K562 (cell line): ENCODE measurements around the gene DOCK1. TPM values are rescaled to one million over a fixed set of nuclear protein-coding genes. Genes with fewer than 3 reads are reported as not detected.

ENCODE experiments used
- ATAC-seq: fragments of 200-7000 bp; cut with Tn5 transposase; 3 replicates; pipeline ENCODE4 v1.9.1; 2020; ENCODE audit warnings: moderate library complexity
- BruUV-seq: library from RNA; stranded (reverse); fragments of 400-500 nt; replicated peaks from 2 replicates; lab custom pipeline; 2021; lab: Mats Ljungman, UMichigan
- CTCF ChIA-PET: fragments of 300-600 bp; formaldehyde crosslinking; extraction: SDS; loops from one replicate; lab custom pipeline; 2021; ENCODE audit warnings: low intra/inter-chr PET ratio; lab: Yijun Ruan, JAX
- POLR2A ChIA-PET: fragments of 300-600, 350-650 bp; sonication (Branson Sonifier 250); formaldehyde crosslinking; extraction: SDS; loops from one replicate; lab custom pipeline; 2021; ENCODE audit warnings: antibody characterized with exemption, inconsistent platforms; lab: Yijun Ruan, JAX
- DNase-seq, 4 experiments: peaks; one replicate each; pipeline versions ENCODE4 v3.0.0 to v3.0.0-alpha.2; 2011 to 2018; ENCODE audit warnings: low spot score in 3 of 4, mixed read lengths in 3 of 4; ENCODE audit errors: extremely low read depth in 1 of 4
- FAIRE-seq: peaks from 2 replicates; lab custom pipeline; 2011; peaks lifted over from hg19 to GRCh38; lab: Jason Lieb, UNC
- H2AFZ ChIP-seq: 2 replicates; pipeline ENCODE4 v1.6.0; 2011; ENCODE audit warnings: low read depth, low read length, control low read depth, inconsistent platforms
- H3K27ac ChIP-seq: fragments of 200-600 bp; 3 replicates; pipeline ENCODE4 v1.8.0; 2011; ENCODE audit warnings: low read depth, mild to moderate bottlenecking, control low read depth, inconsistent platforms, low read length, moderate library complexity, mixed read lengths; ENCODE audit errors: extremely low read depth
- H3K27me3 ChIP-seq, 2 experiments: fragments of 300-600 bp in 1 of 2; 2 replicates in 1 of 2; 3 replicates in 1 of 2; pipeline versions ENCODE4 v1.6.0 to v1.8.0; 2011; ENCODE audit warnings: inconsistent platforms in 2 of 2, low read length in 2 of 2, mild to moderate bottlenecking in 1 of 2, mixed read lengths in 1 of 2, moderate library complexity in 1 of 2; ENCODE audit not compliant: control insufficient read depth in 2 of 2, insufficient read depth in 2 of 2
- H3K36me3 ChIP-seq: fragments of 300-600 bp; 3 replicates; pipeline ENCODE4 v1.8.0; 2011; ENCODE audit warnings: mild to moderate bottlenecking, low read length, inconsistent platforms; ENCODE audit not compliant: control insufficient read depth, insufficient read depth
- H3K4me1 ChIP-seq, 2 experiments: fragments of 200-600 bp in 1 of 2; replicated peaks in 1 of 2; 2 replicates in 1 of 2; 3 replicates in 1 of 2; pipeline versions ENCODE4 v1.5.1 to v1.8.0; 2011; ENCODE audit warnings: inconsistent platforms in 2 of 2, low read length in 2 of 2, mild to moderate bottlenecking in 1 of 2, mixed read lengths in 1 of 2, moderate library complexity in 1 of 2; ENCODE audit not compliant: control insufficient read depth in 2 of 2, insufficient read depth in 2 of 2
- H3K4me2 ChIP-seq: 2 replicates; pipeline ENCODE4 v1.6.1; 2011; ENCODE audit warnings: low read length, control low read depth, inconsistent platforms, mixed read lengths; ENCODE audit not compliant: insufficient read depth
- H3K4me3 ChIP-seq: fragments of 200-600 bp; sonication (generic), shearing (Covaris generic); 2 replicates; pipeline ENCODE4 v1.5.1; 2016; ENCODE audit warnings: control low read depth, inconsistent platforms
- H3K79me2 ChIP-seq: fragments of 200-600 bp; 3 replicates; pipeline ENCODE4 v1.8.0; 2011; ENCODE audit warnings: low read length, inconsistent platforms; ENCODE audit not compliant: control insufficient read depth, insufficient read depth
- H3K9ac ChIP-seq, 2 experiments: 2 replicates each; pipeline versions ENCODE4 v1.6.0 to v1.6.1; 2011; ENCODE audit warnings: low read depth in 2 of 2, low read length in 2 of 2, control low read depth in 1 of 2, inconsistent platforms in 1 of 2, mild to moderate bottlenecking in 1 of 2, mixed read lengths in 1 of 2; ENCODE audit not compliant: insufficient read depth in 1 of 2
- H3K9me1 ChIP-seq: one replicate; pipeline ENCODE4 v1.6.0; 2011; ENCODE audit warnings: inconsistent platforms, mild to moderate bottlenecking, low read length, moderate library complexity; ENCODE audit not compliant: control insufficient read depth, insufficient read depth
- H3K9me3 ChIP-seq: replicated peaks from 2 replicates; pipeline ENCODE4 v1.5.1; 2011; ENCODE audit warnings: low read depth, low read length, inconsistent platforms; ENCODE audit not compliant: control insufficient read depth, insufficient read depth
- H4K20me1 ChIP-seq: replicated peaks from 2 replicates; pipeline ENCODE4 v1.6.1; 2011; ENCODE audit warnings: low read length, inconsistent platforms, mixed read lengths; ENCODE audit not compliant: control insufficient read depth, insufficient read depth
- HDAC6 ChIP-seq: IDR thresholded peaks from 2 replicates; pipeline ENCODE4 v1.6.1; 2012; ENCODE audit warnings: low read depth, mild to moderate bottlenecking, control low read depth, inconsistent platforms, low read length, moderate library complexity
- KDM1A ChIP-seq, 2 experiments: fragments of 450-650 bp; IDR thresholded peaks; 2 replicates each; pipeline ENCODE4 v1.6.1; 2016; ENCODE audit warnings: mild to moderate bottlenecking in 2 of 2
- L3MBTL2 ChIP-seq: fragments of 450-650 bp; IDR thresholded peaks from 2 replicates; pipeline ENCODE4 v1.6.1; 2016; ENCODE audit warnings: mild to moderate bottlenecking, moderate library complexity
- LARP7 ChIP-seq: fragments of 450-650 bp; IDR thresholded peaks from 2 replicates; pipeline ENCODE4 v1.6.1; 2016
- NUFIP1 ChIP-seq: fragments of 450-650 bp; IDR thresholded peaks from 2 replicates; pipeline ENCODE4 v1.6.1; 2018; ENCODE audit not compliant: partially characterized antibody
- RBM17 ChIP-seq: fragments of 200-400 bp; formaldehyde crosslinking; IDR thresholded peaks from 2 replicates; pipeline ENCODE4 v1.6.1; 2017; ENCODE audit warnings: low read depth, mild to moderate bottlenecking, low read length, borderline replicate concordance
- SIX5 ChIP-seq, 2 experiments: IDR thresholded peaks; 2 replicates each; pipeline ENCODE4 v1.6.1; 2011; ENCODE audit warnings: low read length in 2 of 2, borderline replicate concordance in 1 of 2, low read depth in 1 of 2, mild to moderate bottlenecking in 1 of 2, moderate library complexity in 1 of 2; ENCODE audit not compliant: insufficient read depth in 1 of 2
- ZNF586 ChIP-seq: fragments of 450-650 bp; formaldehyde crosslinking; conservative IDR thresholded peaks from 2 replicates; pipeline ENCODE4 v1.4.0; 2020; ENCODE audit warnings: mild to moderate bottlenecking, moderate library complexity
- WGBS: fragments of 100-300 bp; shearing (Covaris generic); methylation state at CpG from one replicate; pipeline ENCODE4 v1.1.6; 2016; ENCODE audit warnings: low coverage, mixed read lengths; ENCODE audit not compliant: insufficient coverage; ENCODE audit errors: missing lambda C conversion rate; 5-methylcytosine and 5-hydroxymethylcytosine counted together
- in situ Hi-C: fragments of 300-500 bp; cut with MboI; formaldehyde crosslinking; loops from 4 replicates; pipeline ENCODE4 v1.15.0; 2018; ENCODE audit warnings: inconsistent platforms, mixed read lengths
- intact Hi-C: fragments of 100-400 bp; cut with micrococcal nuclease; formaldehyde crosslinking; loops from 2 replicates; pipeline ENCODE4 v1.14.2; 2022
- polyA plus RNA-seq, 8 experiments: library from polyadenylated mRNA; depleted of rRNA in 4 of 8; stranded (reverse) in 5 of 8; unstranded in 3 of 8; fragments of >200 nt; fragmentation: Nextera tagmentation in 2 of 8; fragmentation: Illumina TruSeq in 1 of 8; extraction: Ambion mirVana in 2 of 8; extraction: Trizol in 1 of 8; gene quantifications; 2 replicates each; pipeline versions ENCODE4 v1.2.1 to v1.2.3, GENCODE V29; 2011 to 2014; ENCODE audit warnings: inconsistent platforms in 1 of 8, missing spikeins in 1 of 8
- total RNA-seq, 7 experiments: library from RNA; depleted of rRNA in 6 of 7; stranded (reverse); fragments of >200 nt in 6 of 7; fragmentation: Illumina TruSeq in 2 of 7; extraction: Trizol in 2 of 7; gene quantifications; 2 replicates each; pipeline versions ENCODE4 v1.2.1 to v1.2.3, GENCODE V29; 2011 to 2021; ENCODE audit warnings: low replicate concordance in 1 of 7

Gene DOCK1
- total and polyA plus RNA-seq, 9 of the 15 experiments (the other 6 are each of a cell fraction or from before 2014, with no cell fraction given), result 0.31 TPM; not detected in 8

GRCh38 chr10:127400216-127400615 is 495.0 kb downstream of the DOCK1 start:
- H4K20me1 ChIP-seq, result no peaks in the 10 kb centered on the region
- H3K36me3 ChIP-seq, result no peaks in the 10 kb centered on the region
- no TSS peak for BruUV-seq
- no peak overlapping the region for H3K4me2 ChIP-seq
- no peak overlapping the region for H2AFZ ChIP-seq
- FAIRE-seq (no peak), DNase-seq (no peak), ATAC-seq (no peak)
- H3K27me3 ChIP-seq, result peaks cover 0 to 11% of the 10 kb centered on the region in 2 experiments; a peak in 2 of 5 replicates
- H3K9me1 ChIP-seq, result no peaks in the 10 kb centered on the region
- ChIA-PET POLR2A (no interaction called here), CTCF (no interaction called here)
- no peak overlapping the region for H3K27ac ChIP-seq
- intact Hi-C loops (no loop called here), in situ Hi-C loops (no loop called here)
- H3K9ac ChIP-seq, result no peak overlapping the region
- no peak overlapping the region for H3K4me3 ChIP-seq
- 0% methylated on average over 3 of the region's 4 CpGs for WGBS
- H3K79me2 ChIP-seq, result no peaks in the 10 kb centered on the region
- H3K9me3 ChIP-seq, result no peaks in the 10 kb centered on the region
- no peaks in the 10 kb centered on the region for H3K4me1 ChIP-seq
- TF ChIP-seq RBM17 (no peak), LARP7 (no peak), SIX5 (IDR thresholded peaks at IDR 0.05; ENCODE audit: borderline replicate concordance in 1 of 2, insufficient read depth in 1 of 2, low read depth in 1 of 2, low read length in 2 of 2) (no peak), L3MBTL2 (no peak), HDAC6 (no peak), KDM1A (IDR thresholded peaks at IDR 0.05) (no peak), ZNF586 (CRISPR knock-in tag) (no peak), NUFIP1 (no peak)
